HepG2 (cell line): ENCODE results near the gene DCAF8.

Experiments used
- HES4 ChIP-seq: sonication (generic); formaldehyde crosslinking; IDR thresholded peaks from 2 replicates; pipeline ENCODE4 v1.9.0; 2021; ENCODE audit warnings: mild to moderate bottlenecking, missing genetic modification reagents, borderline replicate concordance
- PAF1 ChIP-seq: IDR thresholded peaks from 2 replicates; pipeline ENCODE4 v1.6.1; 2016; ENCODE audit warnings: missing genetic modification reagents, missing compliant biosample characterization
- TF ChIP-seq, protein P1 (sequence below): sonication (generic); formaldehyde crosslinking; IDR thresholded peaks from 2 replicates; pipeline ENCODE4 v1.8.0; 2022; ENCODE audit warnings: mild to moderate bottlenecking, missing genetic modification reagents, moderate library complexity
- TF ChIP-seq, protein P2 (sequence below): sonication (generic); formaldehyde crosslinking; IDR thresholded peaks from 2 replicates; pipeline ENCODE4 v1.4.0; 2020; ENCODE audit warnings: missing genetic modification reagents
- TF ChIP-seq, protein P3 (sequence below): sonication (generic); formaldehyde crosslinking; IDR thresholded peaks from 2 replicates; pipeline ENCODE4 v1.5.0; 2020; ENCODE audit warnings: mild to moderate bottlenecking, missing genetic modification reagents, moderate library complexity

DNA sequence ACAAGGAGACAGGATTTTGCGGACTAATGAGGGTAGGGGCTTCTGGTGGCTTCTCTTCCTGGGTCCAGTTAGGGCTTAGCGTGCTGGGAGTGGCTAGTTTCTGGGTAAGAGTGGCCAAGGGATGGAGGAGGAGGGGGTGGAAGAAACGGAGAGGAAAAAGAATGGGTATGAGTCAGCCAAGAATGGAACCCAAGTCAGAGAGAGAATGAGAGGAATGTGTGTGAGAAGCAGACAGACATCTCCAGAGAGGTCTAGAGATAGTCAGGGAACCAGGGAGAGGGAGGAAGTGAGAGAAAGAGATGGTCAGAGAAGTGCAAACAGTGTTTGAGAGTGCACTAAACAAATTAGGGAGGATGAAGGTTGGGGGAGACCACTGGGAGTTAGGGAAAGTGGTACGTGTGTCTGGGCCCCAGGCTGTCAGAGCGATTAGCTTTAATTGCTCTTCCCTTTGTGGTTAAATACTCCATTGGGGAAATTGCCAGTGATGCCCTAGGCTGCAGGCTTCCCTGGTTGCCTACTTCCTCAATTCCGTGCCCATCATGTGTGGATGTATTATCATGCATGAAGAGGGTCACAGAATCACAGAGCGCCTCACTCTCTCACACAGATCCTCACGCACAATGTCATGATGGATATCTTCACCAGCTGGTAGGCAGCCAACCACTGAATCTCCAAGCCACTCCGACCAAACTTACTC lies 55.8 kb downstream of the DCAF8 start:
- TF ChIP-seq PAF1 (CRISPR knock-in tag), result no peak
- no peak for TF ChIP-seq HES4
- TF ChIP-seq, protein P1, sequence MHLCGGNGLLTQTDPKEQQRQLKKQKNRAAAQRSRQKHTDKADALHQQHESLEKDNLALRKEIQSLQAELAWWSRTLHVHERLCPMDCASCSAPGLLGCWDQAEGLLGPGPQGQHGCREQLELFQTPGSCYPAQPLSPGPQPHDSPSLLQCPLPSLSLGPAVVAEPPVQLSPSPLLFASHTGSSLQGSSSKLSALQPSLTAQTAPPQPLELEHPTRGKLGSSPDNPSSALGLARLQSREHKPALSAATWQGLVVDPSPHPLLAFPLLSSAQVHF, result no peak
- TF ChIP-seq, protein P2, sequence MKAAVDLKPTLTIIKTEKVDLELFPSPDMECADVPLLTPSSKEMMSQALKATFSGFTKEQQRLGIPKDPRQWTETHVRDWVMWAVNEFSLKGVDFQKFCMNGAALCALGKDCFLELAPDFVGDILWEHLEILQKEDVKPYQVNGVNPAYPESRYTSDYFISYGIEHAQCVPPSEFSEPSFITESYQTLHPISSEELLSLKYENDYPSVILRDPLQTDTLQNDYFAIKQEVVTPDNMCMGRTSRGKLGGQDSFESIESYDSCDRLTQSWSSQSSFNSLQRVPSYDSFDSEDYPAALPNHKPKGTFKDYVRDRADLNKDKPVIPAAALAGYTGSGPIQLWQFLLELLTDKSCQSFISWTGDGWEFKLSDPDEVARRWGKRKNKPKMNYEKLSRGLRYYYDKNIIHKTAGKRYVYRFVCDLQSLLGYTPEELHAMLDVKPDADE (CRISPR knock-in tag), result no peak
- TF ChIP-seq, protein P3, sequence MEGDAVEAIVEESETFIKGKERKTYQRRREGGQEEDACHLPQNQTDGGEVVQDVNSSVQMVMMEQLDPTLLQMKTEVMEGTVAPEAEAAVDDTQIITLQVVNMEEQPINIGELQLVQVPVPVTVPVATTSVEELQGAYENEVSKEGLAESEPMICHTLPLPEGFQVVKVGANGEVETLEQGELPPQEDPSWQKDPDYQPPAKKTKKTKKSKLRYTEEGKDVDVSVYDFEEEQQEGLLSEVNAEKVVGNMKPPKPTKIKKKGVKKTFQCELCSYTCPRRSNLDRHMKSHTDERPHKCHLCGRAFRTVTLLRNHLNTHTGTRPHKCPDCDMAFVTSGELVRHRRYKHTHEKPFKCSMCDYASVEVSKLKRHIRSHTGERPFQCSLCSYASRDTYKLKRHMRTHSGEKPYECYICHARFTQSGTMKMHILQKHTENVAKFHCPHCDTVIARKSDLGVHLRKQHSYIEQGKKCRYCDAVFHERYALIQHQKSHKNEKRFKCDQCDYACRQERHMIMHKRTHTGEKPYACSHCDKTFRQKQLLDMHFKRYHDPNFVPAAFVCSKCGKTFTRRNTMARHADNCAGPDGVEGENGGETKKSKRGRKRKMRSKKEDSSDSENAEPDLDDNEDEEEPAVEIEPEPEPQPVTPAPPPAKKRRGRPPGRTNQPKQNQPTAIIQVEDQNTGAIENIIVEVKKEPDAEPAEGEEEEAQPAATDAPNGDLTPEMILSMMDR (CRISPR knock-in tag), result no peak
